HCT116 (cell line): ENCODE data around the gene RCAN3. TPM values are rescaled to one million over a fixed set of nuclear protein-coding genes. Genes with fewer than 3 reads are reported as not detected.

Experiments
- ATAC-seq: fragments of 200-7000 bp; cut with Tn5 transposase; 2 replicates; pipeline ENCODE4 v1.9.1; 2020; ENCODE audit warnings: mild to moderate bottlenecking, moderate library complexity
- BruUV-seq: library from RNA; stranded (reverse); fragments of 400-500 nt; replicated peaks from 2 replicates; lab custom pipeline; 2021; lab: Mats Ljungman, UMichigan
- CTCF ChIA-PET: fragments of 300-600 bp; sonication (Branson Sonifier 250); formaldehyde crosslinking; loops from one replicate; lab custom pipeline; 2021; ENCODE audit warnings: antibody characterized with exemption; lab: Charles Lee
- POLR2A ChIA-PET: fragments of 300-600, 350-600 bp; sonication (Branson Sonifier 250); formaldehyde crosslinking; loops from one replicate; lab custom pipeline; 2021; ENCODE audit warnings: antibody characterized with exemption; lab: Charles Lee
- RAD21 ChIA-PET, 2 experiments: fragments of 300-600 bp; sonication (Branson Sonifier 250); formaldehyde crosslinking; loops; one replicate each; lab custom pipeline; 2023; ENCODE audit warnings: low total read pairs in 2 of 2; ENCODE audit not compliant: uncharacterized antibody in 2 of 2, unreplicated experiment in 2 of 2, low non-redundant PET in 1 of 2; lab: Charles Lee
- DNase-seq: peaks from one replicate; pipeline ENCODE4 v3.0.0-alpha.2; 2010; ENCODE audit warnings: low read depth, low spot score
- H2AFZ ChIP-seq: fragments of 200-600 bp; shearing (Covaris generic), sonication (generic); 2 replicates; pipeline ENCODE4 v1.6.1; 2017; ENCODE audit warnings: low read depth, mixed run types, mixed read lengths, antibody characterized with exemption, low read length; ENCODE audit not compliant: poor library complexity, severe bottlenecking
- H3K27ac ChIP-seq: 2 replicates; pipeline ENCODE4 v1.5.1; 2012; ENCODE audit warnings: low read depth, low read length
- H3K27me3 ChIP-seq: fragments of 200-600 bp; sonication (generic); 2 replicates; pipeline ENCODE4 v1.6.1; 2016; ENCODE audit warnings: mixed run types, low read length, mixed read lengths; ENCODE audit not compliant: insufficient read depth
- H3K36me3 ChIP-seq, 2 experiments: fragments of 200-500 bp in 1 of 2; fragments of 200-600 bp in 1 of 2; sonication (Bioruptor generic) in 1 of 2; sonication (generic) in 1 of 2; 2 replicates each; pipeline versions ENCODE4 v1.5.1 to v1.6.1; 2014 to 2016; ENCODE audit warnings: low read length in 2 of 2, inconsistent platforms in 1 of 2, mixed read lengths in 1 of 2, mixed run types in 1 of 2; ENCODE audit not compliant: insufficient read depth in 2 of 2, control insufficient read depth in 1 of 2
- H3K4me1 ChIP-seq, 2 experiments: fragments of 200-600 bp in 1 of 2; sonication (generic) in 1 of 2; 2 replicates each; pipeline versions ENCODE4 v1.5.1 to v1.6.1; 2012 to 2017; ENCODE audit warnings: low read length in 2 of 2, inconsistent platforms in 1 of 2, mild to moderate bottlenecking in 1 of 2, mixed read lengths in 1 of 2, mixed run types in 1 of 2, moderate library complexity in 1 of 2; ENCODE audit not compliant: insufficient read depth in 2 of 2, control insufficient read depth in 1 of 2
- H3K4me2 ChIP-seq: fragments of 200-600 bp; sonication (generic); 2 replicates; pipeline ENCODE4 v1.6.1; 2017; ENCODE audit warnings: mixed run types, low read length, mixed read lengths
- H3K4me3 ChIP-seq, 2 experiments: fragments of 200-600 bp in 1 of 2; sonication (generic) in 1 of 2; replicated peaks in 1 of 2; 2 replicates each; pipeline ENCODE4 v1.5.1; 2011 to 2016; ENCODE audit warnings: low read length in 2 of 2, control low read depth in 1 of 2, low read depth in 1 of 2, mild to moderate bottlenecking in 1 of 2, mixed read lengths in 1 of 2, mixed run types in 1 of 2
- H3K79me2 ChIP-seq: fragments of 200-600 bp; sonication (generic); 2 replicates; pipeline ENCODE4 v1.6.1; 2017; ENCODE audit warnings: mild to moderate bottlenecking, mixed run types, low read length, moderate library complexity, mixed read lengths; ENCODE audit not compliant: insufficient read depth
- H3K9ac ChIP-seq: fragments of 200-600 bp; sonication (generic); 2 replicates; pipeline ENCODE4 v1.6.1; 2016; ENCODE audit warnings: low read length, mixed read lengths
- H3K9me2 ChIP-seq: fragments of 200-600 bp; sonication (generic), shearing (Covaris generic); 2 replicates; pipeline ENCODE4 v1.6.1; 2017; ENCODE audit warnings: mixed run types, mild to moderate bottlenecking, moderate library complexity; ENCODE audit not compliant: insufficient read depth
- H3K9me3 ChIP-seq, 2 experiments: fragments of 200-500 bp in 1 of 2; fragments of 200-600 bp in 1 of 2; sonication (Bioruptor generic) in 1 of 2; sonication (generic) in 1 of 2; 2 replicates each; pipeline ENCODE4 v1.6.1; 2014 to 2017; ENCODE audit warnings: low read length in 2 of 2, mixed read lengths in 2 of 2, inconsistent platforms in 1 of 2, low read depth in 1 of 2, mild to moderate bottlenecking in 1 of 2, mixed run types in 1 of 2, moderate library complexity in 1 of 2; ENCODE audit not compliant: control insufficient read depth in 1 of 2, insufficient read depth in 1 of 2
- H4K20me1 ChIP-seq: fragments of 200-600 bp; sonication (generic), shearing (Covaris generic); 2 replicates; pipeline ENCODE4 v1.6.1; 2017; ENCODE audit warnings: mixed run types, mild to moderate bottlenecking, moderate library complexity; ENCODE audit not compliant: insufficient read depth
- CBX3 ChIP-seq: IDR thresholded peaks from 2 replicates; pipeline ENCODE4 v1.6.1; 2012; ENCODE audit warnings: low read depth
- EZH2 ChIP-seq: fragments of 200-600 bp; sonication (generic); IDR thresholded peaks from 2 replicates; pipeline ENCODE4 v1.6.1; 2017; ENCODE audit warnings: antibody characterized with exemption, mixed run types
- FOSL1 ChIP-seq: IDR thresholded peaks from 2 replicates; pipeline ENCODE4 v1.6.1; 2012; ENCODE audit warnings: low read depth
- POLR2A ChIP-seq: IDR thresholded peaks from 2 replicates; pipeline ENCODE4 v1.7.0; 2011; ENCODE audit warnings: borderline replicate concordance; ENCODE audit not compliant: insufficient read depth, insufficient read length; ENCODE audit errors: extremely low read depth
- POLR2AphosphoS5 ChIP-seq: IDR thresholded peaks from 2 replicates; pipeline ENCODE4 v1.6.1; 2011; ENCODE audit warnings: mild to moderate bottlenecking, low read depth, low read length, moderate library complexity
- SIN3A ChIP-seq: IDR thresholded peaks from 2 replicates; pipeline ENCODE4 v1.6.1; 2012; ENCODE audit warnings: low read depth
- SP1 ChIP-seq: IDR thresholded peaks from 2 replicates; pipeline ENCODE4 v1.6.1; 2012; ENCODE audit warnings: low read depth
- ZNF274 ChIP-seq: fragments of 200-500 bp; sonication (Bioruptor generic); IDR thresholded peaks from 2 replicates; pipeline ENCODE4 v1.6.1; 2014; ENCODE audit warnings: mild to moderate bottlenecking, low read depth, low read length, inconsistent platforms
- intact Hi-C: fragments of 100-400 bp; cut with micrococcal nuclease; formaldehyde crosslinking; loops from 2 replicates; pipeline ENCODE4 v1.10.0; 2022
- total RNA-seq: library from RNA; stranded (reverse); gene quantifications from one replicate; pipeline ENCODE4 v1.2.1, GENCODE V29; 2021; ENCODE audit not compliant: unreplicated experiment

The RCAN3 gene
- total RNA-seq, 1 experiment from 2014 or later = 13.3 TPM

DNA sequence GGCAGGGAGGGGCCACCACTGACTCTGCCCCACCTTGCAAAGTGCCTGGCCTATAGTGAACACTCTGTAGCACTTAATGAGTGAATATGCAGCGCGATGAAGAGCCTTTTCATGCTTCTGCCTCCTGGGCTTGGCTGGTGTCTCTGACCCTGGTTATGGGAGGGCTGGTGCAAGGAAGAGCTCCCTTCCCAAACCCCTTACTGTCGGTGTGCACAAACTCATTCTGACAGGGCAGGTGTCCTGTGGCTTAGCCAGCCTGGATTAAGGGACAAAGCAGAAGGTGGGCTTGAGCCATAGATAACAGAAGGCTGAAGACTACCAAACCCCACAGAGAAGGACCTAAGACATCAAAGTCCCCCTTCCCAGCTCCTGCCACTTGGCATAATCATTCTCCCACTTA is 51.3 kb downstream of the RCAN3 start:
- Histone ChIP-seq H3K9me2 (no peaks in the 10 kb centered on the region), H3K9ac (no peak overlapping the region), H3K79me2 (no peaks in the 10 kb centered on the region), H4K20me1 (no peaks in the 10 kb centered on the region)
- RAD21 ChIA-PET = interaction anchor here in 1 of 2 experiments (0.5 kb wide), 1 partner anchor 42 kb away, joined by 3 read pairs; no protein-coding TSS in a partner anchor
- no peak for ATAC-seq
- TF ChIP-seq POLR2AphosphoS5 = no peak
- TF ChIP-seq EZH2 = no peak
- TF ChIP-seq, all 23 proteins: peak for 0
- no TSS peak for BruUV-seq
- Histone ChIP-seq H3K9me3 (no peaks in the 10 kb centered on the region), H3K4me3 (no peak overlapping the region), H3K27me3 (no peaks in the 10 kb centered on the region), H3K27ac (no peak overlapping the region), H2AFZ (no peak overlapping the region), H3K4me2 (no peak overlapping the region), H3K4me1 (peaks cover 16 to 24% of the 10 kb centered on the region in 2 experiments; a peak in 3 of 4 replicates), H3K36me3 (no peaks in the 10 kb centered on the region)
- ChIA-PET CTCF (interaction anchor here (0.7 kb wide), 1 partner anchor 34 kb away, joined by 4 read pairs; no protein-coding TSS in a partner anchor), POLR2A (no interaction called here)
- intact Hi-C loops = no loop called here
- DNase-seq = no peak

DNA sequence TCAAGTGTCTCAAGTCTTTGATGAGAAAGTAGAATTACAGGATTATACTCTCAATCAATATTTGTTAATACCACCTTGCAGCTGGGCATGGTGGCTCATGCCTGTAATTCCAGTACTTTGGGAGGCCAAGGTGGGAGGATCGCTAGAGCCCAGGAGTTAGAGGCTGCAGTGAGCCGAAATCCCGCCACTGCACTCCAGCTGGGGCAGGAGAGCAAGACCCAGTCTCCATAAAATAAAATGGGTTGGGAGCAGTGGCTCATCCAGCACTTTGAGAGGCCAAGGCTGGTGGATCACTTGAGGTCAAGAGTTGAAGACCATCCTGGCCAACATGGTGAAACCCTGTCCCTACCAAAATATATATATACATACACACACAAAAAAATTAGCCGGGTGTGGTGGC is 52.1 kb downstream of the RCAN3 start:
- no peaks in the 10 kb centered on the region for H3K79me2 ChIP-seq
- CTCF ChIA-PET = interaction anchor here (1.1 to 1.5 kb wide), 3 partner anchors 14 to 276 kb away, joined by 3 to 4 read pairs (median 4); no protein-coding TSS in a partner anchor
- peaks cover 24 to 31% of the 10 kb centered on the region in 2 experiments; a peak in 3 of 4 replicates for H3K4me1 ChIP-seq
- H3K27ac ChIP-seq = no peak overlapping the region
- H3K9me2 ChIP-seq = no peaks in the 10 kb centered on the region
- no peaks in the 10 kb centered on the region for H3K9me3 ChIP-seq
- POLR2A ChIA-PET = no interaction called here
- RAD21 ChIA-PET = no interaction called here
- BruUV-seq = no TSS peak
- ATAC-seq (no peak), DNase-seq (no peak)
- no peak overlapping the region for H3K4me2 ChIP-seq
- no peak overlapping the region for H2AFZ ChIP-seq
- H3K4me3 ChIP-seq = no peak overlapping the region
- no peak for TF ChIP-seq SIN3A
- TF ChIP-seq POLR2A = no peak
- no peak for TF ChIP-seq CBX3
- TF ChIP-seq FOSL1 = no peak
- no peak for TF ChIP-seq ZNF274
- TF ChIP-seq SP1 = no peak
- no peaks in the 10 kb centered on the region for H3K27me3 ChIP-seq
- H3K9ac ChIP-seq = no peak overlapping the region
- no peaks in the 10 kb centered on the region for H4K20me1 ChIP-seq
- intact Hi-C loops = no loop called here
- H3K36me3 ChIP-seq = no peaks in the 10 kb centered on the region
